HG02759 (cell line): ENCODE data around the gene MTOR.
"Not testable (repeated sequence)": the region's sequence is repeated elsewhere in the genome, so short reads cannot be mapped to it uniquely, and the experiment has no call there.

Source experiments
- ATAC-seq: cut with Tn5 transposase; IDR thresholded peaks from one replicate; pipeline ENCODE4 v1.9.1; 2021; ENCODE audit warnings: mild to moderate bottlenecking, moderate library complexity; ENCODE audit not compliant: unreplicated experiment

MTOR gene

DNA sequence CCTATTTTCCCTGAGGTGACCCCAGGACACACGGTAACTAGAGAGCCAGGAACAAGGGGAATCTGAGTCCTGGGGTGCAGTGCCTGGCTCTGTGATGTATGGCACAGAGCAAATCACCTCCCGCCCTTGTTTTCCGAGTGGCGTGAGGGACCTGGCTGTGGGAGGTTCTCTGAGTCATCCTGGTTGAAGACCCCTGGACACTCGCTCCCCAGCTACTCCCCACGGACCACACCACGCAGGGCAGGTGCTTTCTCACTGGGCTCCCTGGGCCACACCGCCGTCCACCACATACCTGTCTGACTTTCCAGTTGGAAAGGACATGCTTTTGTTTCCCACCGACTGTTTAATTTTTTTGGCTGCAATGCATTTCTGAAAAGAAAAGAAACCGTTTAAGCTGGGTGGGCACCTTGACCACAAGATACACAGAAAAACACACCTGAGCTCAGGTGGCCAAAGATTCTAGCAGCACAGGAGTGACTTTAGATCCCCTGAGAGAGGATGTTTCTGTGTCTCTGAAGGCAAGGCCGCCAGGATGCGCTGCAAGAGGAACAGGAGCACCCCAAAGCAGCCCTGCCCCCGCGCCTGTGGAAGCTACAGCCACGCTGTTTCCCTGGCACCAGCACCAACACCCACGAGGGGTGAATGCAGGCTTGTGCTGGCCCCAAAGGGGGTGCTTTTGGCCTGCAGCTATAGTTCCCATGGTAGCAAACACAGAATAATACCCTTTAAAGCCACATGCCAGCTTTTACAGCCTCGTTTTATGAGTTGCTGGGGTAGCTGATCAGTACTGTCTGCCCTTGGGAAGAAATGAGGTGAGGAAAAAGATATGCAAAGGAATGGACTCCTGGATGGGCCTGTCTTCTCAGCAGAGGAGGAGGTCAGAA is 194.4 kb downstream of the MTOR start:
- no peak for ATAC-seq

DNA sequence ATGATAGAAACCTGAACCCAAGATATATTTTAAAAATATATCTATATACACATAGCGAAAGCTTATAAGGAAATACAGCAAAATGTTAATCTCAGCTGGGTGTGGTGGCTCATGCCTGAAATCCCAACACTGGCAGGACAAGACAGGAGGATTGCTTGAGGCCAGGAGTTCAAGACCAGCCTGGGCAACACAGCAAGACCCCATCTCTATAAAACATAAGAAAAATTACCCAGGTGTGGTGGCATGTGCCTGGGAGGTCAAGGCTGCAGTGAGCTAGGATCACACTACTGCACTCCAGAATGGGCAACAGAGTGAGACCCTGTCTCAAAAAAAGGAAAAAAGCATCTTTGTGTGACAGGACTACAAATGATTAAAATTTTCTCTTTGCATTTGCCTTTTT is 196.6 kb downstream of the MTOR start:
- ATAC-seq: no peak

DNA sequence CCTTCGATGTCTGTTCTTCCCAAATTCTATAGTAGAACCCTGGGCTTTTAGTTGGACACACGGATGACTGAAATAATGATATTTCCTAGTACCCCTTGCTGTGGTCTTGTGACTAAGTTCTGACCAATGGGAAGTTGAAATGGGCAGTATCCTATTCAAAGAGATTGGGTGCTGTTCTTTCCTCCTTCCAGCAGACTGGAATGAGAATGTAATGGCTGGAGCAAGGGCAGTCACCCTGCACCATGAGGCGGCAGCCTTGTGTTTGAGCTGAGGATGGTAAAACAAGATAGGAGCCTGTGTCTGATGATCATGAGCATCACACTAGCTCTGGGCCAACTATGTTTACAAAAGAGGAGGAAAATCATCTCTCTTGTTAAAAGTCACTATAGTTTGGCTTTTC is 197.4 kb downstream of the MTOR start:
- no peak for ATAC-seq

DNA sequence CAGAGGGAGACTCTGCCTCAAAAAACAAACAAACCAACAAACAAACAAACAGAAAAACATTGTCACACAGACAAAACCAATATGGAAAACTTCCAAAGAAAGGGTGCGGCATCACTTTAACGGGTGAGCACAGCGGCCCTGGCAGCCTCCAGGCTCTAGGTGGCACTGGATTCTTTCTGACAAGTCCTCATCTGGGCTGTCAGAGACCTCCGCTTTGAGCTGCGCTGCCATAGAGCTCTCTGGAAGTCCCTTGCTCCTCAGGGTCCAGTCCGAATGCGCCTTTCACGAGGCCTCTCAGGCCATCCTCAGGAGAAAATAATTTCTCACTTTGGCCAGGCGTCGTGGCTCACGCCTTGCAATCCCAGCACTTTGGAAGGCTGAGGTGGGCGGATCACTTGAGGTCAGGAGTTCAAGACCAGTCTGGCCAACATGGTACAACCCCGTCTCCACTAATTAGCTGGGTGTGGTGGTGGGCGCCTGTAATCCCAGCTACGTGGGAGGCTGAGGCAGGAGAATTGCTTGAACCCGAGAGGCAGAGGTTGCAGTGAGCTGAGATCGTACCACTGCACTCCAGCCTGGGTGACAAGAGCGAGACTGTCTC is 198.3 kb downstream of the MTOR start:
- not testable (repeated sequence) for ATAC-seq

DNA sequence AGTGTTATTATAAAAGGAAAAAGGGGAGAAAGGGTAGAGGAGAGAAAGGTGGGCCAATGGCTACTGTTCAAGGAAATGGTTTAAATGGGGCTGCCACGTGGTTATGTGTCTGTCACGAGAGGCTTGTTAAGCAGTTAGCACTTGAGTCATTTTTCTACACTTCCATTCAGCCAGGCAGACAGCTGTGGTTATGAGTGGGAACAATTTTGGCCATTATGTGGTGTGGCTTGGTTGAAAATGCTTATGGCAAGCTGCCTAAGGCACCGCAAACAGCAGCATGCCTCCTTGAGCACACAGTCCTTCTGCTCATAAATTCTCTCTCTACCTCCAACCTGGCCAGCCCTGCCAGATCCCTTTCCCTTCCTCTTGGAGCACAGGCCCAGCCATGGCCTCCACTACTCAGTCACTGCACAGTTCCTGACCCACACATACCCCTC is 199.4 kb downstream of the MTOR start:
- ATAC-seq: no peak

DNA sequence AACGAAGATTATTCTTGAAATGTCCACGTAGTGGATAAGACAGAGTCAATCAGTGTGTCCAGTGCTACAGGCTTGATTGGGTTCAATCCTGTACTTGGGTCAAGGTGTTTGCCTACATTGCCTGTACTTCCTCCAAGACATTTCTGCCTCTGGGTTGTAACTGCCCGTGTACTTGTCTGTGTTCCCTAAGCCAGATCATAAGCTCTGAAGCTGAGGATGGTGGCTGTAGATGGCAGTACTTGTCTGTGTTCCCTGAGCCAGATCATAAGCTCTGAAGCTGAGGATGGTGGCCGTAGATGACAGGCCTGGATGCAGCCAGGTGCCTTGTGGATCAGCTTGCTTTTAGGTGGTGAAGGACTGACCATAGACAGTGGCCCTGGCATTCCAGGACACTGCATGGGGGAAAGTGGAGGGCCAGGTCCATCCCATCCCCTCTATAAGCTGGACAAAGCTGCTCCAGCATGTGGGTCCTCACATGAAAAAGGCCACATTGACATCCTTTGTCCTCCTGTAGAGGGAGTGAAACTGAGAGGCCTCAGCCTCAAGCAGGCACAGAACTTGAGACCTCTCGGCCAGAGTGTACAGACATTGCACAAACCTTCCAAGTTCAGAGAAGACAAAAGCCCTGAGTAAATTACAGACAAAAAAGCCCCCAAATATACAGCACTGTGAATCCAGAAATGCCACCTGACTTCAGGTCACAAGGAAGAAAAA is 200.5 kb downstream of the MTOR start:
- no peak for ATAC-seq

DNA sequence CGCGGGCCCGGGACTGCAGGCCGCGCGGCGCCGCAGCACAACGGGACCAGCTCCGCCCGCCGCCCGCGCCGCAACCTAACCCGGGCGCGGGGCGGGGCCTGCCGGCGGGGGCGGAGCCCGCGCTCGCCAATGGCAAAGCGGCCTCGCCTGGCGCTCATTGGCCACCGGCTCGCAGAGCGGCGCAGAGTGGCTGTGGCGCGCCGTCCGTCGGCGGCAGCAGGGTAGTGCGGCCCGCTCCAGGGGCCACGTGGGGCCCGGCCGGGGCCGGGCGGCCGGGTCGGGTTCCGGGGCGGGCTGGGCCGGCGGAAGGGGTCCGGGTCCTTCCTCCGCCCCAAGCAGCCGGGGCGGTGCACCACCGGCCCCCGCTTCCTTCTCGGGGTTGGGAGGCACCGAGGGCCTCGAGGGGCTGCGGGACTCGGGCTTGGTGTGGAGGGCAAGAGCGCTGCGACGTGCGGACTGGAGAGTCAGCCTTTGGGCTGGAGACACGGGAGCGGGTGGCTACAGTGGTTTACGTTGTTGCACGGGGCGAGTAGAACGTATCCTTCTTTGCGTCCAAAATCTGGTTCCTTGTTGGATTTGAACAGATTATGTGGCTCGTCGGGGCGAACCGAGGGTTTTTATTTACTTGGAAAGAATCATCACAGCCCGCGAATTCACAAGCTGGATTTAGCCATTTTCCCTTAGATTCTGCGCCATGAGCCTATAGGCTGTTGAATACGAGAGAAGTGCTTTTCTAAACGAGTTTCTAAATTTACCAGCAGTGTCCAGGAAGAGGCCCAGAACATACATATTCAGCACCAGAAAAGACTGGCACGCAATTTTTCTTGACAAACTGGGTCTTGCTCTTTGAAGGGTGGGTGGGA is 202.2 kb downstream of the MTOR start, which contains the start of gene SRM:
Gene SRM, minus strand, starts transcription at position 51 of the 863 bp plus-strand sequence. CDS start 75 bp downstream, outside the sequence.
- peak; percentile 89 for ATAC-seq

DNA sequence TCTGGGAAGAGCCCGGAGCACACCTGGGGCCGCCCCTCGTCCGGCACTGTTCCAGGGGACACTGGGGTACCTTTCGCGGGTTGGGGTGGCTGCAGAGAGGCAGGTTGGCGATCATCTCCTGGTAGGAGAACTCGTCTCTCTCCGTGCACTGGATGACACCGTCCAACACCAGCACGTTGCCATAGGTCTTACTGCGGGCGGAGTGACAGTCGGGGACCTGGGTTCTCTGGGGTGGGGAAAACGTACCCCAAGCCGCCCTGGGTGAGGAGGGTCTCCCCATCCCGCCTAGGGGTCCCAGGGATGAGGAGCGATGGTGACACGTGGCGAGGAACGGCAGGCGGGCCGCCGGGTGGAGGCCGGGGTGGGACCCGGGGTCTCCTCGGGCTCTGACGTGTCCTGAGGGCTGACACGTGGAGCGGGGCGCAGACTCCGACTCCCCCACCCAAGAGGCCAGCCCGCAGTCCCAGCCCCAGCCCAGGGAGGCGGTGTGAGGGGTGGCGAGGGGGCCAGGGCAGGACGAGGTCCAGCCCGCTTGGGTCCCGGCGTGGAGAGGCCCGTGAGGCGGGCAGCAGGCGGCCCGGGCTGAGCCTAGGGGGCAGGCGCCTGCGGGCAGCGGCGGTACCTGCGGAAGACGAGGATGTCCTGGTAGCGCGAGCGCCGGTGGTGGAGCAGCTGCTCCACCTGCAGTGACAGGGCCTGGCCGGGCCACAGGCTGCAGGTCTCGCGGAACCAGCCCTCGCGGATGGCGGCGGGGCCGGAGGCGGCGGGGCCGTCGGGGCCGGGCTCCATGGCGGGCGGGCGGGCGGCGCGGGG is 203.0 kb downstream of the MTOR start:
- ATAC-seq: peak; percentile 34

DNA sequence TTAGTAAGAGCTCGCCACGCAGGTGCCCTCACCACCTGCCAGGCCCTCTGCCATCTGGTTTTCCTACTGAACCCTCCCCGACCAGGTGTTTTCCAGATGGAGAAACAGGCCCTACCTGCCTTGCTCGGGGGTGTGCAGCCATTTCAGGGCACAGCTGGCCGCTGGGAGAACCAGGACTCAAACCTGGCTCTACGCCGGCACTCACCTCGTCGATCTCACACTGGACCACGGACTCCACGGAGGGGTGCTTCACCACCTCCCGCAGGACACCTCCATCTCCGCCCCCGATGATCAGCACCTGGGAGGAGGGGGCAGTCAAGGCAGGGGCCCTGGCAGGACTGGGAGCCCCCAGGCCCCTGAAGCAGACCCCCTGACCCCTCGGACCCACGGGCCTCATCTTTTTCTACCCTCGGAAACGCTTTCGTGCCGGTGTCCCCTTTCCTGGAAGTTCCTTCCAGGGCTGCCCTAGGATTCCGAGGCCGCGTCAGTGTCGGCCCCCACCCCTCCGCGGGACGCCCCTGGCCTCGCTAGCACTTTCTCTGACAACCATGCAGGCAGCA is 203.7 kb downstream of the MTOR start:
- ATAC-seq: no peak

DNA sequence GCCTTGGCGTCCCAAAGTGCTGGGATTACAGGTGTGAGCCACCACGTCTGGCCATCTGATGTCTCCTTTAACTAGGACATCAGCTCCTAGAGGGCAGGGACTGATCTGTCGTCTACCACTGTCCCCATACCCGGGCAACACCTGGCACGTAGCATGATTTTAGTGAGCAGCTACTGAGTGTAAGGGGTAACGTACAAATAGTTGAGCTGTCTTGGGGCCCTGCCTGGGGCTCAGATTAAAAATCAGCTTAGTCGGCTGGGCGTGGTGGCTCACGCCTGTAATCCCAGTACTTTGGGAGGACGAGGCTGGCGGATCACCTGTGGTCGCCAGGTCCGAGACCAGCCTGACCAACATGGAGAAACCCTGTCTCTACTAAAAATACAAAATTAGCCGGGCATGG is 204.3 kb downstream of the MTOR start:
- ATAC-seq: no peak

DNA sequence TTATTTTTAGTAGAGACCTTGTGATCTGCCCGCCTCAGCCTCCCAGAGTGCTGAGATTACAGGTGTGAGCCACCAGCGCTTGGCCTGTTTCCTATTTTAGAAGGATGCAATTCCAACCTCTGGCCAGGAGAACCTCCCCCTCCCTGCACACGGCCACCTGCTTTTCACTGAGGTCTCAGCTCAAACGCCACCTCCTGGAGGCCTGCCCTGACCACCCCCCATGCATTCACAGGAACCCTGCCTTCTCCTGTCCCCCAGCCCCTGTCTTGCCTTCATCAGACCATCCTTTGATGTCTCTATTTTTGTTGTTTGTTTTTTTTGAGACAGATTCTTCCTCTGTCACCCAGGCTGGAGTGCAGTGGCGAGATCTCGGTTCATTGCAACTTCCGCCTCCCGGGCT is 204.9 kb downstream of the MTOR start:
- no peak for ATAC-seq
